Glomerular endothelial cell (primary cell): ENCODE measurements around the gene RDH16. TPM values are rescaled to one million over a fixed set of nuclear protein-coding genes. Genes with fewer than 3 reads are reported as not detected.

ENCODE experiments used
- DNase-seq: peaks from one replicate; pipeline ENCODE4 v3.0.0-alpha.2; 2011; ENCODE audit warnings: low read depth, low spot score; ENCODE audit errors: extremely low read depth
- total RNA-seq: library from RNA; depleted of rRNA; stranded (reverse); fragments of >200 nt; gene quantifications from 2 replicates; pipeline ENCODE4 v1.2.3, GENCODE V29; 2015

RDH16 gene
- 0.05 TPM in 1 of 2 replicates, not detected in the other for total RNA-seq

GRCh38 chr12:56957229-56958052, at the start of gene RDH16:
RDH16 (minus strand) TSS chr12:56957608; CDS start chr12:56957462, 146 bp downstream.
- no peak for DNase-seq

GRCh38 chr12:57006809-57007475, 49.5 kb upstream of the RDH16 start:
- no peak for DNase-seq

- no peak for DNase-seq
Measured at GRCh38 chr12:57005980-57006808, 48.8 kb upstream of the RDH16 start, which contains the start of gene ZBTB39. ZBTB39 (minus strand) TSS chr12:57006546; CDS start chr12:57004917, 1,629 bp downstream.

- no peak for DNase-seq
Measured at GRCh38 chr12:57004651-57005050, 47.2 kb upstream of the RDH16 start.

- DNase-seq: no peak
Measured at GRCh38 chr12:57003395-57003794, 46.0 kb upstream of the RDH16 start.

GRCh38 chr12:57001448-57001906, 44.1 kb upstream of the RDH16 start:
- peak; percentile 41 for DNase-seq

GRCh38 chr12:57000393-57000792, 43.0 kb upstream of the RDH16 start:
- DNase-seq: no peak

- no peak for DNase-seq
Measured at GRCh38 chr12:56999456-56999855, 42.0 kb upstream of the RDH16 start.

- no peak for DNase-seq
Measured at GRCh38 chr12:56998981-56999380, 41.6 kb upstream of the RDH16 start.

GRCh38 chr12:56998316-56998715, 40.9 kb upstream of the RDH16 start:
- no peak for DNase-seq

GRCh38 chr12:56996793-56997545, 39.6 kb upstream of the RDH16 start:
- DNase-seq: no peak

GRCh38 chr12:56995930-56996496, 38.6 kb upstream of the RDH16 start:
- DNase-seq: no peak

GRCh38 chr12:56995201-56995929, 38.0 kb upstream of the RDH16 start:
- no peak for DNase-seq

- DNase-seq: no peak
Measured at GRCh38 chr12:56994231-56994746, 36.9 kb upstream of the RDH16 start.

GRCh38 chr12:56993346-56993745, 35.9 kb upstream of the RDH16 start:
- DNase-seq: no peak

- DNase-seq: no peak
Measured at GRCh38 chr12:56991319-56992246, 34.2 kb upstream of the RDH16 start.

GRCh38 chr12:56990648-56991318, 33.4 kb upstream of the RDH16 start:
- no peak for DNase-seq
